ENCODE measurements around the gene NACC2.

The NACC2 gene

DNA sequence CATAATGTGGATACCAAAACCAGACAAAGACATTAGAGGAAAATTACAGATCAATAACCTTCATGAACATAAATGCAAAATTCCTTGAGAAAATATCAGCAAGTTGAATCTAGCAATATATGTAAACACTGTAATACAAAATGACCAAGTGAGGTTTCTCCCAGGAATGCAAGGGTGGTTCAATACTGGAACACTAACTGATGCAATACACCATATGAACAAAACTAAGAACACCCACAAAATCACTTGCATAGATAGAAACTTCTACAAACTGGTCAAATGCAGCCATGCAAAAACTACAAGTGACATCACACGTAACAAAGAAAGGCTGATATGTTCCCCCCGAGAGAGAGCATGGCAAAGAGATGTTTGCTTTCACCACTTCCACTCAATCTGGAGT is 55.6 kb downstream of the NACC2 start:
- TF ChIP-seq, protein P1, sequence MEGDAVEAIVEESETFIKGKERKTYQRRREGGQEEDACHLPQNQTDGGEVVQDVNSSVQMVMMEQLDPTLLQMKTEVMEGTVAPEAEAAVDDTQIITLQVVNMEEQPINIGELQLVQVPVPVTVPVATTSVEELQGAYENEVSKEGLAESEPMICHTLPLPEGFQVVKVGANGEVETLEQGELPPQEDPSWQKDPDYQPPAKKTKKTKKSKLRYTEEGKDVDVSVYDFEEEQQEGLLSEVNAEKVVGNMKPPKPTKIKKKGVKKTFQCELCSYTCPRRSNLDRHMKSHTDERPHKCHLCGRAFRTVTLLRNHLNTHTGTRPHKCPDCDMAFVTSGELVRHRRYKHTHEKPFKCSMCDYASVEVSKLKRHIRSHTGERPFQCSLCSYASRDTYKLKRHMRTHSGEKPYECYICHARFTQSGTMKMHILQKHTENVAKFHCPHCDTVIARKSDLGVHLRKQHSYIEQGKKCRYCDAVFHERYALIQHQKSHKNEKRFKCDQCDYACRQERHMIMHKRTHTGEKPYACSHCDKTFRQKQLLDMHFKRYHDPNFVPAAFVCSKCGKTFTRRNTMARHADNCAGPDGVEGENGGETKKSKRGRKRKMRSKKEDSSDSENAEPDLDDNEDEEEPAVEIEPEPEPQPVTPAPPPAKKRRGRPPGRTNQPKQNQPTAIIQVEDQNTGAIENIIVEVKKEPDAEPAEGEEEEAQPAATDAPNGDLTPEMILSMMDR (IDR thresholded peaks at IDR 0.05; ENCODE audit: extremely low read depth, insufficient read depth, missing control alignments): no peak
- no peak for DNase-seq (ENCODE audit: low spot score)
- in situ Hi-C loops (cut with MboI; ENCODE audit: low pct_unique_long_range_greater_than_20kb, low sequenced_read_pairs, unreplicated experiment): no loop called here

DNA sequence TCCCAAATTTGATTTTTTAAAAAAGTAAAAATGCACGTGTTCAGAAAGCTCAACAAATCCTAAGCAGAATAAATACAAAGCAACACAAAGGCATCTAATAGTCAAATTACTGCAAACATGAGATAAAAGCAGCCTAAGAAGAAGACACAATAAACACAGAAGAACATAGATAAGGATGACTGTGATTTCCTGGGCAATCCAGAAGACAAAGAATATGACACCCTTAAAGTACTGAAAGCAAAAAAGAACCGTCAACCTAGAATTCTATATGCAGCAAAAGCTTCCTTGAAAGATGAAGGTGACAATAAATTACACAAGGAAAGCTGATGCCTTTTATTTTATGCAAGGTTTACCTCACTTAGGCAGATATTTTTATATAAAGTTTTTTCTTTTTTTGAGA is 58.2 kb downstream of the NACC2 start:
- DNase-seq (ENCODE audit: low spot score): no peak
- TF ChIP-seq, protein P1 (IDR thresholded peaks at IDR 0.05; ENCODE audit: extremely low read depth, insufficient read depth, missing control alignments): no peak
- in situ Hi-C loops (cut with MboI; ENCODE audit: low pct_unique_long_range_greater_than_20kb, low sequenced_read_pairs, unreplicated experiment): no loop called here

- DNase-seq (ENCODE audit: low spot score): no peak
- TF ChIP-seq, protein P1 (IDR thresholded peaks at IDR 0.05; ENCODE audit: extremely low read depth, insufficient read depth, missing control alignments): no peak
- in situ Hi-C loops (cut with MboI; ENCODE audit: low pct_unique_long_range_greater_than_20kb, low sequenced_read_pairs, unreplicated experiment): no loop called here
Observed at GRCh38 chr9:136036050-136036449, 59.0 kb downstream of the NACC2 start.

DNA sequence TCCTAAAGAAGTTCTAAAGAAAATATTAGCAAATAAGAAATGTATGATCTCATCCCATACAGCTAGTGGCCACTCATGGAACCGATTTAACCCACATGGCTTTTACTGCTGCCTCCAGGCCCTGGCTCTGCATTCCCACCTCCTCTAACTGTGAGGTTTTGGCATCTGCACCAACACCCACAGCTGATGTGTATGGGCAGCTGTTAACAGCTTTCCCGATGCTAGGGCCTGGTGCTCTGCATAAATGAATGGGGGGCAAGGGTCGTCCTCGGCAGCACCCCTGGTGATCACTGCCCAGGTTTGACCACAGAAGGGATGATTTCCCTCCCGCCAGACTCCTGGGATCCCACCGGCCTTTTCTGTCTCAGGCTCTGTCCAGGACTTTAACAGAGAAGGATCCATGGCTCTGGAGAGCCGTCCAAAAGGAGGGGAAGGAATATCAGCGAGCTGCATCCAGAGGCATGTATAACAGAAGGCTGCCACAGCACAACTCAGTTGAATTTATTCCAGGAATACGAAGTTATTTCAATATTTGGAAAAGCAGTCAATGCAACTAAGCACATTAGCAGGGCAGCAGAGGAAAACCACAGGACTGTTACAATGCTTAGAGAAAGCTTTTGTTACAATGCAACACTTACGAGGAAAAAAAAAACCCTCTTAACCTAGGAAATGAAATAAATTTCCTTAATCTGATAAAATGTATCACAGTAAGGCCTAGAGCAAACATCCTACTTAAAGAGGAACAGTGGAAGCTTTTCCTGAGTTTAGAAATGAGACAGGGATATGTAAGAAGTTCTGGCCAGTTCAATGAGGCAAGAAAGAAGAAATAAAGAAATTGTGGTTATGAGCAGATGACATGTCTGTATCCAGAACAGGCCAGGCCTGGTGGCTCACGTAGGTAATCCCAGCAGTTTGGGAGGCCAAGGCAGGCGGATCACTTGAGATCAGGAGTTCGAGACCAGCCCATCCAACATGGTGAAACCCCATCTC is 63.1 kb downstream of the NACC2 start:
- TF ChIP-seq, protein P1 (IDR thresholded peaks at IDR 0.05; ENCODE audit: extremely low read depth, insufficient read depth, missing control alignments): no peak
- no peak for DNase-seq (ENCODE audit: low spot score)
- in situ Hi-C loops (cut with MboI; ENCODE audit: low pct_unique_long_range_greater_than_20kb, low sequenced_read_pairs, unreplicated experiment): no loop called here

DNA sequence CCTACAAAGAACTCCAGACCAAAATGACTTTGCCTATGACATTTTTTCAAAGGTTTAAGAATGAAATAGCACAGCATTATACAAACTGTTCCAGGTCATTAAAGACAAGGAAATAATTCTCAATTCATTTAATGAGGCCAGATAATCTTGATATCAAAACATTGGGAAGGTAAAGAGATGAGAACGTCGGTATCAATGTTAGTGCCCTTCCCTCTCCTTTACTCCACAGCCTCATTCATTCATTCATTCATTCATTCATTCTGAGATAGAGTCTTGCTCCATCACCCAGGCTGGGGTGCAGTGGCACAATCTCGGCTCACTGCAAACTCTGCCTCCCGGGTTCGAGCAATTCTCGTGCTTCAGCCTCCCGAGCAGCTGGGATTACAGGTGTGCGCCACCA is 64.0 kb downstream of the NACC2 start:
- TF ChIP-seq, protein P1 (IDR thresholded peaks at IDR 0.05; ENCODE audit: extremely low read depth, insufficient read depth, missing control alignments): no peak
- DNase-seq (ENCODE audit: low spot score): no peak
- in situ Hi-C loops (cut with MboI; ENCODE audit: low pct_unique_long_range_greater_than_20kb, low sequenced_read_pairs, unreplicated experiment): no loop called here

GRCh38 chr9:136029556-136029955 is 65.5 kb downstream of the NACC2 start:
- TF ChIP-seq, protein P1 (IDR thresholded peaks at IDR 0.05; ENCODE audit: extremely low read depth, insufficient read depth, missing control alignments): no peak
- in situ Hi-C loops (cut with MboI; ENCODE audit: low pct_unique_long_range_greater_than_20kb, low sequenced_read_pairs, unreplicated experiment): no loop called here
- DNase-seq (ENCODE audit: low spot score): no peak

All from GM13977 (cell line).